ENCODE measurements around the gene PTPRE.

DNA sequence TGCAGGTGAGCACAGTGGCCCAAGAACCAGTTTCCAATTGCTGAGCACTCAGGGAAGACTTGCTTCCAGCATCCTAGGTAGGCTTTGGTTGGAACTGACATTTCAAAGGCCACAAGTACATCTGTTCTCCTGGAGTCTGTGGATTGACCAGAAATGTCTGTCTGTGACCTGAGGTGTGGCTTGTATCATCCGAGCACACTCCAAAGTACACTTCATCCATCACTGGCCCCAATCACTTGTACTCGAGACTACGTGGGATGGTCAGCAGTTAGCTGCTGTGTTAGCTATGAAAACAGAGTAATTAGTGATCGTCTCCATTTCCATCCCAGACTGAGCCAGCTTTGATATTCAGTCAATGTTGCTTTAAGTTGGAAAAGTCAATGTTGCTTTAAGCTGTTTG lies 174.3 kb downstream of the PTPRE start:
- TF ChIP-seq RAD21 (IDR thresholded peaks at IDR 0.05) = no peak
- no peak for TF ChIP-seq CTCF (IDR thresholded peaks at IDR 0.05; ENCODE audit: low read depth, low read length, missing input control)
- TF ChIP-seq RXRA (IDR thresholded peaks at IDR 0.05) = no peak
- TF ChIP-seq MAX (IDR thresholded peaks at IDR 0.05) = no peak
- TF ChIP-seq SP1 (IDR thresholded peaks at IDR 0.05) = no peak
- no peak for TF ChIP-seq TAF1 (conservative IDR thresholded peaks at IDR 0.05)
- TF ChIP-seq REST (IDR thresholded peaks at IDR 0.05) = no peak
- no peak for TF ChIP-seq GABPA (IDR thresholded peaks at IDR 0.05 in 1 of 2, conservative IDR thresholded peaks at IDR 0.05 in 1 of 2)
- TF ChIP-seq ZBTB33 (IDR thresholded peaks at IDR 0.05) = no peak

Measured in liver (tissue), 3 donors.